ENCODE results near the gene SEC14L6. TPM values are rescaled to one million over a fixed set of nuclear protein-coding genes. Genes with fewer than 3 reads are reported as not detected.

Gene SEC14L6
- polyA plus RNA-seq, 3 donors = not detected

DNA sequence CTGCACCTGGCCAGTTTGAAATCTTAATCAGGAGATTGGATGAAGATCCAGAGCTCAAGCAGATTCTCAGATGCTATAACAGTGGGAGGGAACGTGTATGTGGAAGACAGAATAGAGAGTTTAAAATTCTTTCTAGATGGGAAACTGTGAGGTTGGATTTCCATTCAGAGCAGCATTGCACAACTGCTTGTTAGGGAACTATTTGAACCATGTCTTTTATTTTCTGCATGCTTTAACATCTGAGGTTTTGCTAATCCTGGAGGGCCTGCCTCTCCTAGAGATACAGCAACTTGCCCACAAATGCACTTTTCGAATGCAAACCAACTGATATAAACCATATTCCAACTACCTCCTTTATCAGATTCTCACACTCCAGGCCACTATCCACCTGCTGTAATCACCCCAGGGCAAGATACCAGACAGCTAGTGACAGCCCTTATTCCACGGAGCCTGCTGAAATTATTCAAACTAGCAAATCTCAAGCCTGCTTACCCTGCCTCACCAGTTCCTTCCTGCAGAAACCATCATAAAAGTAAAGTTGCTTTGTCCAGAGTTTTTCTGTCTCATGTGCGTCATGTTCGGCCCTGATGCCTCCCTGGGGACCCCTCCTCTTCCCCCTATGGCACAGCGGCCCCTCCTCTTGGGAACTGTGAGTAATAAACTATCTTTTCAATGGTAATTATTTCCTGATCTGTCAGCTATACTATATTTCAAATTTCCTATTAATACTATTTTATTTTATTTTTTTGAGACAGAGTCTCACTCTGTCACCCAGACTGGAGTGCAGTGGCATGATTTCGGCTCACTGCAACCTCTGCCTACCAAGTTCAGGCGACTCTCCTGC, 22.7 kb downstream of the SEC14L6 start:
- Mint-ChIP-seq H3K4me3 (no peak overlapping the region), H3K9me3 (no peaks in the 10 kb centered on the region), H3K27ac (no peak overlapping the region), H3K27me3 (ENCODE audit: low read depth in 3 of 3) (peaks cover 1 to 14% (median 2%) of the 10 kb centered on the region in 3 donors), H3K4me1 (no peaks in the 10 kb centered on the region), H3K36me3 (no peaks in the 10 kb centered on the region)
- H3K9me3 ChIP-seq (replicated peaks in 1 of 2; ENCODE audit: control insufficient read depth in 1 of 2, insufficient read depth in 1 of 2, low read length in 2 of 2) = no peaks in the 10 kb centered on the region
- no peak overlapping the region for H3K4me3 ChIP-seq (replicated peaks in 1 of 3; ENCODE audit: low read depth in 2 of 3, low read length in 3 of 3)
- no peak overlapping the region for H3K4me2 ChIP-seq (replicated peaks; ENCODE audit: extremely low read depth, low read length, poor library complexity, severe bottlenecking)
- H2AFZ ChIP-seq (ENCODE audit: insufficient read depth, low read depth, low read length, poor library complexity, severe bottlenecking) = no peak overlapping the region
- no peaks in the 10 kb centered on the region for H3K79me2 ChIP-seq (ENCODE audit: insufficient read depth, low read length)
- H3K36me3 ChIP-seq (replicated peaks in 1 of 2; ENCODE audit: control insufficient read depth in 1 of 2, insufficient read depth in 2 of 2, low read length in 2 of 2) = no peaks in the 10 kb centered on the region
- 89% methylated on average over 3 of the region's 8 CpGs for WGBS (ENCODE audit: insufficient coverage)
- intact Hi-C loops (cut with micrococcal nuclease) = no loop called here
- H3K9ac ChIP-seq (ENCODE audit: insufficient read depth, low read length, poor library complexity, severe bottlenecking) = no peak overlapping the region
- no peak for DNase-seq
- no peak overlapping the region for H3K27ac ChIP-seq (ENCODE audit: low read depth in 1 of 2, low read length in 2 of 2)
- H3K27me3 ChIP-seq (ENCODE audit: control insufficient read depth in 2 of 2, insufficient read depth in 2 of 2, low read length in 2 of 2) = no peaks in the 10 kb centered on the region
- H3K4me1 ChIP-seq (ENCODE audit: control insufficient read depth in 1 of 2, insufficient read depth in 2 of 2, low read length in 2 of 2) = no peaks in the 10 kb centered on the region
- H4K20me1 ChIP-seq (ENCODE audit: insufficient read depth, low read length) = no peaks in the 10 kb centered on the region
- TF ChIP-seq, protein P1, sequence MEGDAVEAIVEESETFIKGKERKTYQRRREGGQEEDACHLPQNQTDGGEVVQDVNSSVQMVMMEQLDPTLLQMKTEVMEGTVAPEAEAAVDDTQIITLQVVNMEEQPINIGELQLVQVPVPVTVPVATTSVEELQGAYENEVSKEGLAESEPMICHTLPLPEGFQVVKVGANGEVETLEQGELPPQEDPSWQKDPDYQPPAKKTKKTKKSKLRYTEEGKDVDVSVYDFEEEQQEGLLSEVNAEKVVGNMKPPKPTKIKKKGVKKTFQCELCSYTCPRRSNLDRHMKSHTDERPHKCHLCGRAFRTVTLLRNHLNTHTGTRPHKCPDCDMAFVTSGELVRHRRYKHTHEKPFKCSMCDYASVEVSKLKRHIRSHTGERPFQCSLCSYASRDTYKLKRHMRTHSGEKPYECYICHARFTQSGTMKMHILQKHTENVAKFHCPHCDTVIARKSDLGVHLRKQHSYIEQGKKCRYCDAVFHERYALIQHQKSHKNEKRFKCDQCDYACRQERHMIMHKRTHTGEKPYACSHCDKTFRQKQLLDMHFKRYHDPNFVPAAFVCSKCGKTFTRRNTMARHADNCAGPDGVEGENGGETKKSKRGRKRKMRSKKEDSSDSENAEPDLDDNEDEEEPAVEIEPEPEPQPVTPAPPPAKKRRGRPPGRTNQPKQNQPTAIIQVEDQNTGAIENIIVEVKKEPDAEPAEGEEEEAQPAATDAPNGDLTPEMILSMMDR (IDR thresholded peaks at IDR 0.05) = no peak

GRCh38 chr22:30521368-30522156, 25.0 kb downstream of the SEC14L6 start:
- Histone ChIP-seq H3K9me3 (replicated peaks in 1 of 2; ENCODE audit: control insufficient read depth in 1 of 2, insufficient read depth in 1 of 2, low read length in 2 of 2) (no peaks in the 10 kb centered on the region), H4K20me1 (ENCODE audit: insufficient read depth, low read length) (no peaks in the 10 kb centered on the region), H3K4me1 (ENCODE audit: control insufficient read depth in 1 of 2, insufficient read depth in 2 of 2, low read length in 2 of 2) (no peaks in the 10 kb centered on the region), H3K27ac (ENCODE audit: low read depth in 1 of 2, low read length in 2 of 2) (no peak overlapping the region), H2AFZ (ENCODE audit: insufficient read depth, low read depth, low read length, poor library complexity, severe bottlenecking) (no peak overlapping the region), H3K4me2 (replicated peaks; ENCODE audit: extremely low read depth, low read length, poor library complexity, severe bottlenecking) (no peak overlapping the region), H3K36me3 (replicated peaks in 1 of 2; ENCODE audit: control insufficient read depth in 1 of 2, insufficient read depth in 2 of 2, low read length in 2 of 2) (no peaks in the 10 kb centered on the region), H3K79me2 (ENCODE audit: insufficient read depth, low read length) (no peaks in the 10 kb centered on the region), H3K4me3 (replicated peaks in 1 of 3; ENCODE audit: low read depth in 2 of 3, low read length in 3 of 3) (no peak overlapping the region), H3K27me3 (ENCODE audit: control insufficient read depth in 2 of 2, insufficient read depth in 2 of 2, low read length in 2 of 2) (no peaks in the 10 kb centered on the region), H3K9ac (ENCODE audit: insufficient read depth, low read length, poor library complexity, severe bottlenecking) (no peak overlapping the region)
- WGBS (ENCODE audit: insufficient coverage) = 100% methylated on average over 1 of the region's 5 CpGs
- Mint-ChIP-seq H3K4me1 (no peaks in the 10 kb centered on the region), H3K4me3 (no peak overlapping the region), H3K9me3 (no peaks in the 10 kb centered on the region), H3K27me3 (ENCODE audit: low read depth in 3 of 3) (peaks cover 1 to 15% (median 4%) of the 10 kb centered on the region in 3 donors), H3K27ac (no peak overlapping the region), H3K36me3 (no peaks in the 10 kb centered on the region)
- intact Hi-C loops (cut with micrococcal nuclease) = no loop called here
- DNase-seq = no peak
- TF ChIP-seq, protein P1 (IDR thresholded peaks at IDR 0.05) = no peak

Measured in CD14-positive monocyte (primary cell).